IMR-90 (cell line): ENCODE measurements around the gene ZNF691. TPM values are rescaled to one million over a fixed set of nuclear protein-coding genes. Genes with fewer than 3 reads are reported as not detected.
A peak's percentile ranks its signal among the peaks of the same experiment; 100 is the strongest.

Source experiments
- ATAC-seq: fragments of 200-7000 bp; cut with Tn5 transposase; 2 replicates; pipeline ENCODE4 v1.9.1; 2020; ENCODE audit warnings: low read depth, mild to moderate bottlenecking, moderate library complexity
- BruUV-seq: library from RNA; stranded (reverse); fragments of 400-500 nt; replicated peaks from 2 replicates; lab custom pipeline; 2021; lab: Mats Ljungman, UMichigan
- CTCF ChIA-PET: fragments of 300-600 bp; formaldehyde crosslinking; extraction: SDS; loops from one replicate; lab custom pipeline; 2021; ENCODE audit warnings: antibody characterized with exemption; lab: Yijun Ruan, JAX
- POLR2A ChIA-PET: fragments of 300-600 bp; sonication (Branson Sonifier 250); formaldehyde crosslinking; loops from one replicate; lab custom pipeline; 2022; ENCODE audit warnings: antibody characterized with exemption; ENCODE audit not compliant: unreplicated experiment; lab: Charles Lee
- DNase-seq: peaks from one replicate; pipeline ENCODE4 v3.0.0; 2013
- H2AFZ ChIP-seq: replicated peaks from 2 replicates; pipeline ENCODE3; 2013; ENCODE audit warnings: low read length, mild to moderate bottlenecking; ENCODE audit not compliant: poor library complexity
- H2AK5ac ChIP-seq: 2 replicates; pipeline ENCODE4 v1.6.1; 2013; ENCODE audit warnings: low read depth, low read length, inconsistent platforms
- H2AK9ac ChIP-seq: replicated peaks from 2 replicates; pipeline ENCODE3; 2013; ENCODE audit warnings: mild to moderate bottlenecking, low read depth, low read length, moderate library complexity; ENCODE audit not compliant: poor library complexity
- H2BK120ac ChIP-seq: 2 replicates; pipeline ENCODE4 v1.6.1; 2013; ENCODE audit warnings: low read depth, low read length, inconsistent platforms
- H2BK15ac ChIP-seq: 3 replicates; pipeline ENCODE4 v1.6.1; 2013; ENCODE audit warnings: low read depth, low read length, inconsistent platforms
- H2BK20ac ChIP-seq: 2 replicates; pipeline ENCODE4 v1.6.1; 2013; ENCODE audit warnings: low read depth, mild to moderate bottlenecking, inconsistent platforms, low read length, moderate library complexity
- H2BK5ac ChIP-seq: 2 replicates; pipeline ENCODE4 v1.6.1; 2013; ENCODE audit warnings: mild to moderate bottlenecking, low read depth, low read length, inconsistent platforms; ENCODE audit not compliant: poor library complexity, severe bottlenecking
- H3K14ac ChIP-seq: replicated peaks from 2 replicates; pipeline ENCODE4 v1.6.1; 2013; ENCODE audit warnings: low read depth, low read length, inconsistent platforms
- H3K18ac ChIP-seq: 2 replicates; pipeline ENCODE4 v1.6.1; 2013; ENCODE audit warnings: low read depth, low read length, control low read depth
- H3K23ac ChIP-seq: 2 replicates; pipeline ENCODE4 v1.6.1; 2013; ENCODE audit warnings: low read depth, low read length, inconsistent platforms
- H3K27ac ChIP-seq: 2 replicates; pipeline ENCODE4 v1.5.1; 2013; ENCODE audit warnings: mild to moderate bottlenecking, control low read depth, low read length; ENCODE audit not compliant: insufficient read depth
- H3K27me3 ChIP-seq: 2 replicates; pipeline ENCODE4 v1.6.1; 2013; ENCODE audit warnings: low read length; ENCODE audit not compliant: control insufficient read depth, insufficient read depth
- H3K36me3 ChIP-seq: 2 replicates; pipeline ENCODE4 v1.6.1; 2013; ENCODE audit warnings: low read length, mixed read lengths; ENCODE audit not compliant: control insufficient read depth, insufficient read depth
- H3K4ac ChIP-seq: 2 replicates; pipeline ENCODE4 v1.6.1; 2013; ENCODE audit warnings: low read depth, low read length, inconsistent platforms
- H3K4me1 ChIP-seq: 2 replicates; pipeline ENCODE4 v1.6.1; 2013; ENCODE audit warnings: low read length, mixed read lengths; ENCODE audit not compliant: control insufficient read depth, insufficient read depth
- H3K4me2 ChIP-seq: 2 replicates; pipeline ENCODE4 v1.6.1; 2013; ENCODE audit warnings: low read depth, mild to moderate bottlenecking, control low read depth, low read length, moderate library complexity
- H3K4me3 ChIP-seq: 2 replicates; pipeline ENCODE4 v1.5.1; 2013; ENCODE audit warnings: low read depth, mild to moderate bottlenecking, control low read depth, low read length, moderate library complexity; ENCODE audit not compliant: insufficient read depth
- H3K56ac ChIP-seq: 2 replicates; pipeline ENCODE4 v1.6.1; 2013; ENCODE audit warnings: low read length, inconsistent platforms; ENCODE audit not compliant: insufficient read depth; ENCODE audit errors: extremely low read depth
- H3K79me1 ChIP-seq, 2 experiments: 2 replicates each; pipeline ENCODE4 v1.6.1; 2013; ENCODE audit warnings: low read length in 2 of 2, inconsistent platforms in 1 of 2, low read depth in 1 of 2
- H3K9ac ChIP-seq: 2 replicates; pipeline ENCODE4 v1.6.1; 2013; ENCODE audit warnings: low read depth, low read length, control low read depth
- H3K9me1 ChIP-seq: 2 replicates; pipeline ENCODE4 v1.6.1; 2013; ENCODE audit warnings: low read length, inconsistent platforms; ENCODE audit not compliant: insufficient read depth
- H3K9me3 ChIP-seq: 2 replicates; pipeline ENCODE4 v1.6.1; 2013; ENCODE audit warnings: low read length; ENCODE audit not compliant: control insufficient read depth, insufficient read depth
- H4K20me1 ChIP-seq: 2 replicates; pipeline ENCODE4 v1.6.1; 2013; ENCODE audit warnings: low read length, inconsistent platforms; ENCODE audit not compliant: insufficient read depth
- H4K5ac ChIP-seq: 2 replicates; pipeline ENCODE4 v1.6.1; 2013; ENCODE audit warnings: mild to moderate bottlenecking, low read depth, low read length, control low read depth
- H4K8ac ChIP-seq, 2 experiments: 2 replicates each; pipeline ENCODE4 v1.6.1; 2013; ENCODE audit warnings: low read depth in 2 of 2, low read length in 2 of 2, control low read depth in 1 of 2, inconsistent platforms in 1 of 2
- H4K91ac ChIP-seq: 2 replicates; pipeline ENCODE4 v1.6.1; 2013; ENCODE audit warnings: low read depth, low read length, inconsistent platforms; ENCODE audit not compliant: insufficient read depth
- CEBPB ChIP-seq: IDR thresholded peaks from 2 replicates; pipeline ENCODE4 v1.6.1; 2012; ENCODE audit warnings: low read depth, low read length, improper control_type of control experiment
- CHD1 ChIP-seq: IDR thresholded peaks from 2 replicates; pipeline ENCODE4 v1.6.1; 2012; ENCODE audit warnings: low read depth, low read length, improper control_type of control experiment
- CTCF ChIP-seq: conservative IDR thresholded peaks from 2 replicates; pipeline ENCODE4 v1.5.1; 2012; ENCODE audit warnings: mild to moderate bottlenecking, low read depth, low read length, improper control_type of control experiment
- FOS ChIP-seq: fragments of 150-350 bp; IDR thresholded peaks from 2 replicates; pipeline ENCODE4 v1.6.1; 2016; ENCODE audit warnings: low read depth, low read length
- MAFK ChIP-seq: IDR thresholded peaks from 2 replicates; pipeline ENCODE4 v1.6.1; 2012; ENCODE audit warnings: low read depth, low read length, improper control_type of control experiment
- MAZ ChIP-seq: IDR thresholded peaks from 2 replicates; pipeline ENCODE4 v1.6.1; 2012; ENCODE audit warnings: low read depth, mild to moderate bottlenecking, low read length, improper control_type of control experiment, moderate library complexity, borderline replicate concordance
- MXI1 ChIP-seq: IDR thresholded peaks from 2 replicates; pipeline ENCODE4 v1.6.1; 2012; ENCODE audit warnings: low read depth, mild to moderate bottlenecking, low read length, moderate library complexity, borderline replicate concordance
- NFE2L2 ChIP-seq: fragments of 150-350 bp; IDR thresholded peaks from 2 replicates; pipeline ENCODE4 v1.6.1; 2016; ENCODE audit warnings: low read depth, mild to moderate bottlenecking, low read length
- POLR2A ChIP-seq: IDR thresholded peaks from 2 replicates; pipeline ENCODE4 v1.6.1; 2012; ENCODE audit warnings: mild to moderate bottlenecking, low read depth, low read length
- RCOR1 ChIP-seq: IDR thresholded peaks from 2 replicates; pipeline ENCODE4 v1.6.1; 2012; ENCODE audit warnings: mild to moderate bottlenecking, low read length, improper control_type of control experiment; ENCODE audit not compliant: insufficient replicate concordance
- RFX5 ChIP-seq: IDR thresholded peaks from 2 replicates; pipeline ENCODE4 v1.8.0; 2012; ENCODE audit warnings: low read depth, mild to moderate bottlenecking, low read length, moderate library complexity
- SMC3 ChIP-seq: fragments of 150-350 bp; IDR thresholded peaks from 2 replicates; pipeline ENCODE4 v1.6.1; 2016; ENCODE audit warnings: low read depth, mild to moderate bottlenecking, antibody characterized with exemption, low read length, moderate library complexity
- WGBS, 2 experiments: methylation state at CpG; one replicate each; pipeline versions ENCODE4 v1.1.5 to v1.1.7; 2013; ENCODE audit warnings: missing lambda C conversion rate in 2 of 2; ENCODE audit not compliant: insufficient read length in 1 of 2; ENCODE audit errors: extremely low coverage in 2 of 2; 5-methylcytosine and 5-hydroxymethylcytosine counted together
- dilution Hi-C: fragments of 300-500 bp; cut with HindIII; formaldehyde crosslinking; loops from one replicate; pipeline ENCODE4 v1.14.3; 2018; ENCODE audit warnings: low sequenced_read_pairs; ENCODE audit not compliant: unreplicated experiment
- in situ Hi-C: fragments of 300-500 bp; cut with MboI; formaldehyde crosslinking; loops from 3 replicates; pipeline ENCODE4 v1.14.3; 2019; ENCODE audit warnings: low sequenced_read_pairs, inconsistent platforms, mixed read lengths
- intact Hi-C: fragments of 100-400 bp; cut with micrococcal nuclease; formaldehyde crosslinking; loops from 2 replicates; pipeline ENCODE4 v1.10.0; 2022
- polyA plus RNA-seq, 3 experiments: library from polyadenylated mRNA; depleted of rRNA; stranded (reverse); fragments of >200 nt; gene quantifications; 2 replicates each; pipeline ENCODE4 v1.2.3, GENCODE V29; 2012; ENCODE audit warnings: low replicate concordance in 1 of 3
- total RNA-seq: library from RNA; depleted of rRNA; stranded (reverse); fragments of >200 nt; gene quantifications from 2 replicates; pipeline ENCODE4 v1.2.3, GENCODE V29; 2012
- TF ChIP-seq, protein P1 (sequence below): fragments of 150-350 bp; IDR thresholded peaks from 2 replicates; pipeline ENCODE4 v1.6.1; 2016; ENCODE audit warnings: low read depth, mild to moderate bottlenecking, low read length, moderate library complexity, borderline replicate concordance
- TF ChIP-seq, protein P2 (sequence below): fragments of 150-350 bp; IDR thresholded peaks from 2 replicates; pipeline ENCODE4 v1.6.1; 2017; ENCODE audit warnings: mild to moderate bottlenecking, antibody characterized with exemption, low read length, low read depth

ZNF691 gene
- total and polyA plus RNA-seq, 2 of the 4 experiments (the other 2 are of a cell fraction), result 6.8 to 13.6 TPM

DNA sequence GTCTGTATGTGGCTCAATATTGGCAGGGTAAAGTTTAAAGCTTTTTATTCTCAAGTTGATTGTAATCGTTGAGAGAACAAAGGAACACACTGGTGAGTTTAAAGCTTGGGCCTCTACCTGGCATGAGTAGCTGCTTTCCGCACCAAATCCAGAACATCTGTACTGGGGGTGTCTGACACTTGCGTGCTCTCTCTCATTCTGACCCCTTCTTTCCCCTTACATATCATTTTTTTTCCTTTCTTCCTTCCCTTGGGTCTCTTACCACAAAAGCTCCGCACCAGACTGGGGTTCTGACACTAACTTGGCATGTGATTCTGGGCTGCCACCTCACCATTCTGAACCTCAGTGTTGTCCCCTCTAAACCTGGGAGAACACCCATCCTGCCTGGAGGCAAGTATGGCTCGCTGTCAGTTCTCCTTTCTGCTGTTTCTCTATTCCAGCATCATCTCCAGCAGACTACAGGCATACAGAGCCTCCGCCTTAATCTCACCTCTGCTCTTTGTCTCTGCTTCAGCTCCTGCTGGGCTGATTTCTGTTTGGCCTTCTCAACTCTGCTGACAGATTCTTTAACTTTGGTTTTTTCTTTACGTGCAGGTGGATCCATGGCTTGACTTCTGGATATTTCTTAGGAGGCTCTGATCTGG lies 30.4 kb upstream of the ZNF691 start:
- 24% methylated on average over 4 of the region's 7 CpGs; no CpG with 5 or more reads in 1 of the 2 experiments for WGBS, 2 experiments
- in situ Hi-C loops, result no loop called here
- TF ChIP-seq, protein P1, sequence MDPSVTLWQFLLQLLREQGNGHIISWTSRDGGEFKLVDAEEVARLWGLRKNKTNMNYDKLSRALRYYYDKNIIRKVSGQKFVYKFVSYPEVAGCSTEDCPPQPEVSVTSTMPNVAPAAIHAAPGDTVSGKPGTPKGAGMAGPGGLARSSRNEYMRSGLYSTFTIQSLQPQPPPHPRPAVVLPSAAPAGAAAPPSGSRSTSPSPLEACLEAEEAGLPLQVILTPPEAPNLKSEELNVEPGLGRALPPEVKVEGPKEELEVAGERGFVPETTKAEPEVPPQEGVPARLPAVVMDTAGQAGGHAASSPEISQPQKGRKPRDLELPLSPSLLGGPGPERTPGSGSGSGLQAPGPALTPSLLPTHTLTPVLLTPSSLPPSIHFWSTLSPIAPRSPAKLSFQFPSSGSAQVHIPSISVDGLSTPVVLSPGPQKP, result no peak
- TF ChIP-seq RFX5, result no peak
- no peak for TF ChIP-seq RCOR1
- TF ChIP-seq, protein P2, sequence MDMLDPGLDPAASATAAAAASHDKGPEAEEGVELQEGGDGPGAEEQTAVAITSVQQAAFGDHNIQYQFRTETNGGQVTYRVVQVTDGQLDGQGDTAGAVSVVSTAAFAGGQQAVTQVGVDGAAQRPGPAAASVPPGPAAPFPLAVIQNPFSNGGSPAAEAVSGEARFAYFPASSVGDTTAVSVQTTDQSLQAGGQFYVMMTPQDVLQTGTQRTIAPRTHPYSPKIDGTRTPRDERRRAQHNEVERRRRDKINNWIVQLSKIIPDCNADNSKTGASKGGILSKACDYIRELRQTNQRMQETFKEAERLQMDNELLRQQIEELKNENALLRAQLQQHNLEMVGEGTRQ, result no peak
- no peak for TF ChIP-seq CEBPB
- TF ChIP-seq POLR2A, result no peak
- TF ChIP-seq SMC3, result no peak
- no peak for TF ChIP-seq CHD1
- no peak for TF ChIP-seq MXI1
- no peak for TF ChIP-seq MAZ
- TF ChIP-seq CTCF, result no peak
- TF ChIP-seq FOS, result no peak
- no peak for TF ChIP-seq NFE2L2
- TF ChIP-seq MAFK, result no peak

More for the DNA sequence above, 30.4 kb upstream of the ZNF691 start:
- Histone ChIP-seq H2BK120ac (peak overlapping the region; percentile 13), H3K9ac (peak overlapping the region; percentile 94), H3K4me3 (peak overlapping the region; percentile 92), H4K20me1 (no peaks in the 10 kb centered on the region), H3K4me1 (peaks cover 2% of the 10 kb centered on the region; the same call in 1 of the 2 replicates), H3K23ac (peak overlapping the region; percentile 50), H4K91ac (peak overlapping the region; percentile 48), H4K8ac (peak overlapping the region; percentile 69 to 94; a peak in 3 of 4 replicates), H3K27ac (peak overlapping the region; percentile 94), H2BK15ac (peak overlapping the region; percentile 66; the same call in 1 of the 3 replicates), H3K18ac (no peak overlapping the region; the same call in 1 of the 2 replicates), H3K9me3 (no peaks in the 10 kb centered on the region), H3K14ac (peak overlapping the region; percentile 77), H3K79me1 (peaks cover 27 to 54% of the 10 kb centered on the region in 2 experiments), H3K4me2 (peak overlapping the region; percentile 96), H2AFZ (peak overlapping the region; percentile 91), H3K9me1 (peaks cover 4% of the 10 kb centered on the region; the same call in 1 of the 2 replicates), H2AK9ac (peak overlapping the region; percentile 48), H2BK20ac (no peak overlapping the region; the same call in 1 of the 2 replicates), H3K27me3 (no peaks in the 10 kb centered on the region), H3K36me3 (0 out of 2 replicates have a peak, but pooled peaks cover 2% of the 10 kb centered on the region), H3K4ac (peak overlapping the region; percentile 64), H2BK5ac (peak overlapping the region; percentile 7), H3K56ac (peak overlapping the region; percentile 55; the same call in 1 of the 2 replicates), H4K5ac (peak overlapping the region; percentile 62), H2AK5ac (peak overlapping the region; percentile 80; the same call in 1 of the 2 replicates)
- dilution Hi-C loops (no loop called here), intact Hi-C loops (loop anchor here (5.0 kb wide), 1 partner anchor 49 kb away; the partner anchor contains the start of genes C1orf50 and P3H1)
- POLR2A ChIA-PET, result interaction anchor here (0.7 kb wide), 1 partner anchor 10 kb away, joined by 4 read pairs; no protein-coding TSS in a partner anchor
- DNase-seq, result peak; percentile 6
- BruUV-seq, result no TSS peak
- CTCF ChIA-PET, result interaction anchor here (0.6 to 0.8 kb wide), 2 partner anchors 45 to 52 kb away, joined by 3 to 4 read pairs; no protein-coding TSS in a partner anchor
- ATAC-seq, result no peak
